Measurements from ENCODE around the gene FBRS. TPM values are rescaled to one million over a fixed set of nuclear protein-coding genes. Genes with fewer than 3 reads are reported as not detected.

FBRS gene
- total and polyA plus RNA-seq, 2 of the 13 experiments (the other 11 are each of a cell fraction or from before 2014, with no cell fraction given) = 13.7 to 16.2 TPM

DNA sequence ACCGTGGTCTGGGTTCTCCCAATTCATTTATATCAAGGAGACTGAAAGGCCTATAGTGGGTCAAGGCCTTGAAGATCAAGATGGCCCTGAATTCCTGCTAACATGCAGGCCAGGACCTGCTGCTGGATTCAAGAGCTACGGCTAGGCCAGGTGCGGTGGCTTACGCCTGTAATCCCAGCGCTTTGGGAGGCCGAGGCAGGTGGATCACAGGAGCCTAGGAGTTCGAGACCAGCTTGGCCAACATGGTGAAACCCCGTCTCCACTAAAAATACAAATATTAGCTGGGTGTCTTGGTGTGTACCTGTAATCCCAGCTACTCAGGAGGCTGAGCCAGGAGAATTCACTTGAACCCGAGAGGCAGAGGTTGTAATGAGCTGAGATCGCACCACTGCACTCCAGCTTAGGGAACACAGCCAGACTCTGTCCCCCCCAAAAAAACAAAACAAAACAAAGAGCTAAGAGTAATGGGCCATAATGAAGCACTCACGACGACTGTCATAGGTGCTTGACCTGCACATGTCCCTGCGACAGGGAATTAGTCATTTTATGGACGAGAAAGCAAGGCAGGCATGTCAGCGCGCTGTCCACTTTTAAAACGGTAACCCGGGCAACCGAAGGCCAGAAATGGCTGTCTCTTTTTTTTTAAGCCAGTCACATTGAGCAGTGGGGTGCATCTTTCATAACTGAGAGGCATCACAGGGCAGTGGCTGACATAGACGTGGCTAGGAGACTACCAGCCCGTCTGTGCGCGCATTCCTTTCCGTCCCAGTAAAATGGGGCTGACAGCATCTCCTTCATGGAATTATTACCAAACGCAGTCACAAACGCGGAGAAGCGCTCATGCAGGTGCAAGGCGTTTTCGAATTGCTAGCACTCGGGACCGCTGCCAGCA, 1.0 kb upstream of the FBRS start (continued):
- TF ChIP-seq, protein P1, sequence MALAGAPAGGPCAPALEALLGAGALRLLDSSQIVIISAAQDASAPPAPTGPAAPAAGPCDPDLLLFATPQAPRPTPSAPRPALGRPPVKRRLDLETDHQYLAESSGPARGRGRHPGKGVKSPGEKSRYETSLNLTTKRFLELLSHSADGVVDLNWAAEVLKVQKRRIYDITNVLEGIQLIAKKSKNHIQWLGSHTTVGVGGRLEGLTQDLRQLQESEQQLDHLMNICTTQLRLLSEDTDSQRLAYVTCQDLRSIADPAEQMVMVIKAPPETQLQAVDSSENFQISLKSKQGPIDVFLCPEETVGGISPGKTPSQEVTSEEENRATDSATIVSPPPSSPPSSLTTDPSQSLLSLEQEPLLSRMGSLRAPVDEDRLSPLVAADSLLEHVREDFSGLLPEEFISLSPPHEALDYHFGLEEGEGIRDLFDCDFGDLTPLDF (CRISPR knock-in tag; IDR thresholded peaks at IDR 0.05) = no peak
- 0 out of 2 replicates have a peak, but pooled peaks have one; percentile 53 for TF ChIP-seq SSRP1 (CRISPR knock-in tag; IDR thresholded peaks at IDR 0.05)
- TF ChIP-seq HCFC1 (IDR thresholded peaks at IDR 0.05; ENCODE audit: low read depth, low read length) = no peak
- TF ChIP-seq IKZF4 (CRISPR knock-in tag; IDR thresholded peaks at IDR 0.05; ENCODE audit: borderline replicate concordance, low read depth, not compliant biosample characterization) = no peak
- no peak for TF ChIP-seq FOXC1 (CRISPR knock-in tag; IDR thresholded peaks at IDR 0.05; ENCODE audit: borderline replicate concordance)
- TF ChIP-seq NFE2L2 (IDR thresholded peaks at IDR 0.05; ENCODE audit: low read length) = no peak
- TF ChIP-seq ELF4 (CRISPR knock-in tag; IDR thresholded peaks at IDR 0.05; ENCODE audit: borderline replicate concordance) = no peak
- no peak for TF ChIP-seq RORA (CRISPR knock-in tag; IDR thresholded peaks at IDR 0.05)
- no peak for TF ChIP-seq ZSCAN20 (CRISPR knock-in tag; IDR thresholded peaks at IDR 0.05; ENCODE audit: borderline replicate concordance)
- no peak for TF ChIP-seq ERF (CRISPR knock-in tag; IDR thresholded peaks at IDR 0.05)
- 0 out of 2 replicates have a peak, but pooled peaks have one; percentile 10 for TF ChIP-seq ZNF253 (CRISPR knock-in tag; IDR thresholded peaks at IDR 0.05; ENCODE audit: borderline replicate concordance)
- peak; percentile 89; the same call in 1 of the 2 replicates for TF ChIP-seq ZNF891 (CRISPR knock-in tag; IDR thresholded peaks at IDR 0.05)
- TF ChIP-seq, protein P2, sequence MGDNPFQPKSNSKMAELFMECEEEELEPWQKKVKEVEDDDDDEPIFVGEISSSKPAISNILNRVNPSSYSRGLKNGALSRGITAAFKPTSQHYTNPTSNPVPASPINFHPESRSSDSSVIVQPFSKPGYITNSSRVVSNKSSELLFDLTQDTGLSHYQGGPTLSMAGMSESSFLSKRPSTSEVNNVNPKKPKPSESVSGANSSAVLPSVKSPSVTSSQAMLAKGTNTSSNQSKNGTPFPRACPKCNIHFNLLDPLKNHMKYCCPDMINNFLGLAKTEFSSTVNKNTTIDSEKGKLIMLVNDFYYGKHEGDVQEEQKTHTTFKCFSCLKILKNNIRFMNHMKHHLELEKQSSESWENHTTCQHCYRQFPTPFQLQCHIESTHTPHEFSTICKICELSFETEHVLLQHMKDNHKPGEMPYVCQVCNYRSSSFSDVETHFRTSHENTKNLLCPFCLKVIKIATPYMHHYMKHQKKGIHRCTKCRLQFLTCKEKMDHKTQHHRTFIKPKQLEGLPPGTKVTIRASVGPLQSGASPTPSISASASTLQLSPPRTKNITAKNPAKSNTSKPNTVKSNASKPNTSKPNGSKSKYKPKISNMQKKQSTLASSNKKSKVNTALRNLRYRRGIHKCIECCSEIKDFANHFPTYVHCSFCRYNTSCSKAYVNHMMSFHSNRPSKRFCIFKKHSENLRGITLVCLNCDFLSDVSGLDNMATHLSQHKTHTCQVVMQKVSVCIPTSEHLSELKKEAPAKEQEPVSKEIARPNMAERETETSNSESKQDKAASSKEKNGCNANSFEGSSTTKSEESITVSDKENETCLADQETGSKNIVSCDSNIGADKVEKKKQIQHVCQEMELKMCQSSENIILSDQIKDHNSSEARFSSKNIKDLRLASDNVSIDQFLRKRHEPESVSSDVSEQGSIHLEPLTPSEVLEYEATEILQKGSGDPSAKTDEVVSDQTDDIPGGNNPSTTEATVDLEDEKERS (CRISPR knock-in tag; IDR thresholded peaks at IDR 0.05) = no peak
- no peak for TF ChIP-seq ARNT (IDR thresholded peaks at IDR 0.05)
- TF ChIP-seq RFX1 (IDR thresholded peaks at IDR 0.05) = peak; percentile 58; the same call in 1 of the 2 replicates
- TF ChIP-seq ZNF34 (CRISPR knock-in tag; IDR thresholded peaks at IDR 0.05; ENCODE audit: borderline replicate concordance) = no peak
- 0 out of 2 replicates have a peak, but pooled peaks have one; percentile 73 for TF ChIP-seq ZNF713 (CRISPR knock-in tag; IDR thresholded peaks at IDR 0.05)
- no peak for TF ChIP-seq ZNF7 (CRISPR knock-in tag; IDR thresholded peaks at IDR 0.05)
- TF ChIP-seq, protein P3, sequence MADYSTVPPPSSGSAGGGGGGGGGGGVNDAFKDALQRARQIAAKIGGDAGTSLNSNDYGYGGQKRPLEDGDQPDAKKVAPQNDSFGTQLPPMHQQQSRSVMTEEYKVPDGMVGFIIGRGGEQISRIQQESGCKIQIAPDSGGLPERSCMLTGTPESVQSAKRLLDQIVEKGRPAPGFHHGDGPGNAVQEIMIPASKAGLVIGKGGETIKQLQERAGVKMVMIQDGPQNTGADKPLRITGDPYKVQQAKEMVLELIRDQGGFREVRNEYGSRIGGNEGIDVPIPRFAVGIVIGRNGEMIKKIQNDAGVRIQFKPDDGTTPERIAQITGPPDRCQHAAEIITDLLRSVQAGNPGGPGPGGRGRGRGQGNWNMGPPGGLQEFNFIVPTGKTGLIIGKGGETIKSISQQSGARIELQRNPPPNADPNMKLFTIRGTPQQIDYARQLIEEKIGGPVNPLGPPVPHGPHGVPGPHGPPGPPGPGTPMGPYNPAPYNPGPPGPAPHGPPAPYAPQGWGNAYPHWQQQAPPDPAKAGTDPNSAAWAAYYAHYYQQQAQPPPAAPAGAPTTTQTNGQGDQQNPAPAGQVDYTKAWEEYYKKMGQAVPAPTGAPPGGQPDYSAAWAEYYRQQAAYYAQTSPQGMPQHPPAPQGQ (CRISPR knock-in tag; IDR thresholded peaks at IDR 0.05; ENCODE audit: borderline replicate concordance) = no peak
- TF ChIP-seq ZNF546 (CRISPR knock-in tag; conservative IDR thresholded peaks at IDR 0.05) = no peak
- TF ChIP-seq ZZZ3 (CRISPR knock-in tag; IDR thresholded peaks at IDR 0.05; ENCODE audit: borderline replicate concordance) = no peak
- no peak for TF ChIP-seq ZFYVE20 (CRISPR knock-in tag; IDR thresholded peaks at IDR 0.05; ENCODE audit: borderline replicate concordance, low read depth)
- TF ChIP-seq RNF2 (conservative IDR thresholded peaks at IDR 0.05; ENCODE audit: low read depth) = no peak
- TF ChIP-seq ZNF552 (CRISPR knock-in tag; IDR thresholded peaks at IDR 0.05; ENCODE audit: borderline replicate concordance) = 0 out of 2 replicates have a peak, but pooled peaks have one; percentile 44
- TF ChIP-seq GABPB1 (CRISPR knock-in tag; IDR thresholded peaks at IDR 0.05) = no peak
